K562 (cell line): Measurements from ENCODE around the gene FRMPD2. TPM values are rescaled to one million over a fixed set of nuclear protein-coding genes. Genes with fewer than 3 reads are reported as not detected.

Experiments
- ETS1 ChIP-seq: conservative IDR thresholded peaks from 2 replicates; pipeline ENCODE4 v1.6.1; 2011; ENCODE audit warnings: low read depth, mild to moderate bottlenecking, low read length; ENCODE audit not compliant: control insufficient read depth
- FOXP1 ChIP-seq: sonication (generic); formaldehyde crosslinking; IDR thresholded peaks from 2 replicates; pipeline ENCODE4 v1.8.0; 2022; ENCODE audit warnings: mild to moderate bottlenecking, missing genetic modification reagents
- JUNB ChIP-seq: fragments of 450-650 bp; formaldehyde crosslinking; conservative IDR thresholded peaks from 2 replicates; pipeline ENCODE4 v1.4.0; 2020; ENCODE audit warnings: mild to moderate bottlenecking
- MAFK ChIP-seq: IDR thresholded peaks from 2 replicates; pipeline ENCODE4 v1.6.1; 2011; ENCODE audit warnings: low read length, improper control_type of control experiment
- MYC ChIP-seq, 2 experiments: fragments of 250-450 bp in 1 of 2; sonication (Bioruptor Pico) in 1 of 2; IDR thresholded peaks; 2 replicates each; pipeline versions ENCODE4 v1.5.1 to v1.6.1; 2012 to 2021; ENCODE audit warnings: low read depth in 2 of 2, borderline replicate concordance in 1 of 2, improper control_type of control experiment in 1 of 2, low read length in 1 of 2, mild to moderate bottlenecking in 1 of 2, moderate library complexity in 1 of 2
- PKNOX1 ChIP-seq: fragments of 450-650 bp; IDR thresholded peaks from 2 replicates; pipeline ENCODE4 v1.6.1; 2016
- REST ChIP-seq, 2 experiments: fragments of 450-650 bp; formaldehyde crosslinking in 1 of 2; IDR thresholded peaks; 2 replicates each; pipeline versions ENCODE4 v1.4.0 to v1.6.1; 2014 to 2020; ENCODE audit warnings: mild to moderate bottlenecking in 2 of 2, borderline replicate concordance in 1 of 2, low read depth in 1 of 2
- TFE3 ChIP-seq: fragments of 450-650 bp; formaldehyde crosslinking; IDR thresholded peaks from 2 replicates; pipeline ENCODE4 v1.4.0; 2020; ENCODE audit warnings: mild to moderate bottlenecking, mixed read lengths
- XRCC5 ChIP-seq: fragments of 200-400 bp; formaldehyde crosslinking; IDR thresholded peaks from 2 replicates; pipeline ENCODE4 v1.6.1; 2017; ENCODE audit warnings: low read depth, mild to moderate bottlenecking, low read length
- ZKSCAN8 ChIP-seq: fragments of 200-800 bp; sonication (Bioruptor generic); IDR thresholded peaks from 2 replicates; pipeline ENCODE4 v1.6.1; 2016; ENCODE audit warnings: missing genetic modification characterization, missing compliant biosample characterization
- ZNF512 ChIP-seq: IDR thresholded peaks from 2 replicates; pipeline ENCODE4 v1.6.1; 2016; ENCODE audit warnings: missing genetic modification characterization, missing compliant biosample characterization
- polyA plus RNA-seq, 8 experiments: library from polyadenylated mRNA; depleted of rRNA in 4 of 8; stranded (reverse) in 5 of 8; unstranded in 3 of 8; fragments of >200 nt; fragmentation: Nextera tagmentation in 2 of 8; fragmentation: Illumina TruSeq in 1 of 8; extraction: Ambion mirVana in 2 of 8; extraction: Trizol in 1 of 8; gene quantifications; 2 replicates each; pipeline versions ENCODE4 v1.2.1 to v1.2.3, GENCODE V29; 2011 to 2014; ENCODE audit warnings: inconsistent platforms in 1 of 8, missing spikeins in 1 of 8
- total RNA-seq, 7 experiments: library from RNA; depleted of rRNA in 6 of 7; stranded (reverse); fragments of >200 nt in 6 of 7; fragmentation: Illumina TruSeq in 2 of 7; extraction: Trizol in 2 of 7; gene quantifications; 2 replicates each; pipeline versions ENCODE4 v1.2.1 to v1.2.3, GENCODE V29; 2011 to 2021; ENCODE audit warnings: low replicate concordance in 1 of 7

FRMPD2 gene
- total and polyA plus RNA-seq, 9 of the 15 experiments (the other 6 are each of a cell fraction or from before 2014, with no cell fraction given), result 0.12 to 0.95 (median 0.33) TPM

- TF ChIP-seq ETS1 (no peak), JUNB (CRISPR knock-in tag) (no peak), ZNF512 (tag) (no peak), MAFK (0 out of 2 replicates have a peak, but pooled peaks have one; percentile 15), XRCC5 (peak; percentile 68; the same call in 1 of the 2 replicates), MYC (IDR thresholded peaks at IDR 0.05; ENCODE audit: low read depth, low read length) (0 out of 2 replicates have a peak, but pooled peaks have one; percentile 55), MYC (CRISPR knock-in tag; IDR thresholded peaks at IDR 0.05; ENCODE audit: borderline replicate concordance, low read depth) (no peak), TFE3 (CRISPR knock-in tag) (no peak), REST (IDR thresholded peaks at IDR 0.05; ENCODE audit: borderline replicate concordance) (peak; percentile 60), REST (CRISPR knock-in tag; IDR thresholded peaks at IDR 0.05; ENCODE audit: low read depth) (no peak), ZKSCAN8 (CRISPR knock-in tag) (no peak), FOXP1 (no peak), PKNOX1 (peak; percentile 37)
- TF ChIP-seq, all 486 proteins: peak for 26
Measured at GRCh38 chr10:48289501-48290238, 15.2 kb upstream of the FRMPD2 start (continued).
